Neuron (in vitro differentiated cells): ENCODE data around the gene HSD17B12.

Experiments used
- H2AFZ ChIP-seq: one replicate; pipeline ENCODE4 v1.6.1; 2013; ENCODE audit warnings: low read depth, mild to moderate bottlenecking, inconsistent platforms, low read length, moderate library complexity
- H3K27me3 ChIP-seq: one replicate; pipeline ENCODE4 v1.6.1; 2013; ENCODE audit warnings: low read length; ENCODE audit not compliant: insufficient read depth
- H3K36me3 ChIP-seq: one replicate; pipeline ENCODE4 v1.6.1; 2013; ENCODE audit warnings: low read length; ENCODE audit not compliant: insufficient read depth
- H3K4me1 ChIP-seq: one replicate; pipeline ENCODE4 v1.6.1; 2013; ENCODE audit warnings: low read length; ENCODE audit not compliant: insufficient read depth
- H3K4me3 ChIP-seq: 2 replicates; pipeline ENCODE4 v1.5.1; 2013; ENCODE audit warnings: mild to moderate bottlenecking, low read length, moderate library complexity
- H3K9me3 ChIP-seq: one replicate; pipeline ENCODE4 v1.6.1; 2013; ENCODE audit warnings: low read length

HSD17B12 gene

GRCh38 chr11:43874078-43874477 lies 193.5 kb downstream of the HSD17B12 start:
- H3K9me3 ChIP-seq = no peaks in the 10 kb centered on the region
- H2AFZ ChIP-seq = no peak overlapping the region
- H3K27me3 ChIP-seq = peaks cover 28% of the 10 kb centered on the region
- no peaks in the 10 kb centered on the region for H3K36me3 ChIP-seq
- H3K4me3 ChIP-seq = no peak overlapping the region
- no peaks in the 10 kb centered on the region for H3K4me1 ChIP-seq

DNA sequence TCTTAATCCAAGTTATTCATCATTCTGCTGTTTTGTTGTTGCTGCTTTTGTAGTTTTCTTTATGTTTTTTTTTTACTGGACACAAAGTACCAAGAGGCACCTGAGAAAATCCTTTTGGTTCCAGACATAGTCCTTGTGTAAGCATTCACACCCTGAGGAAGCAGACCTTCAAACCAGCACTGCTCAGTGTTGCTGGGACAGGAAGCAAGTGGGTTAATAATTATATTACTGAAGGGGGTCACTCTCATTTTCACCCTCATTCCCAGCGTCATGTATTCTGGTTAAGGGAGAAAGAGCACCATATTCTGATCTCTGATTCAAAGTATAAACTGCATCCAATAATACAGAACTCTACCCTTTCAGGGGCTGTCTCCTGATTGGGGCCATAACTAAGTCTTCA lies 194.2 kb downstream of the HSD17B12 start:
- peaks cover 28% of the 10 kb centered on the region for H3K27me3 ChIP-seq
- H3K4me3 ChIP-seq = no peak overlapping the region
- H2AFZ ChIP-seq = no peak overlapping the region
- H3K9me3 ChIP-seq = no peaks in the 10 kb centered on the region
- H3K4me1 ChIP-seq = no peaks in the 10 kb centered on the region
- H3K36me3 ChIP-seq = no peaks in the 10 kb centered on the region

- peaks cover 20% of the 10 kb centered on the region for H3K36me3 ChIP-seq
- H3K4me1 ChIP-seq = peaks cover 8% of the 10 kb centered on the region
Observed at GRCh38 chr11:43879789-43880639, 199.5 kb downstream of the HSD17B12 start.

GRCh38 chr11:43880640-43881159 lies 200.2 kb downstream of the HSD17B12 start, which contains the start of gene ALKBH3:
ALKBH3 (plus strand) TSS chr11:43880831; CDS start chr11:43882653, 1,822 bp downstream.
- peak within 1 kb of the TSS; percentile 59 for H2AFZ ChIP-seq
- H3K4me1 ChIP-seq = peaks cover 8% of the 10 kb centered on the region
- H3K36me3 ChIP-seq = peaks cover 27% of the 10 kb centered on the region
- peak within 1 kb of the TSS; percentile 85 for H3K4me3 ChIP-seq
- H3K27me3 ChIP-seq = peaks cover 6% of the 10 kb centered on the region
- no peaks in the 10 kb centered on the region for H3K9me3 ChIP-seq

More at GRCh38 chr11:43879789-43880639, 199.5 kb downstream of the HSD17B12 start:
- peaks cover 9% of the 10 kb centered on the region for H3K27me3 ChIP-seq
- no peaks in the 10 kb centered on the region for H3K9me3 ChIP-seq
- H2AFZ ChIP-seq = peak overlapping the region; percentile 59
- peak overlapping the region; percentile 85 for H3K4me3 ChIP-seq

DNA sequence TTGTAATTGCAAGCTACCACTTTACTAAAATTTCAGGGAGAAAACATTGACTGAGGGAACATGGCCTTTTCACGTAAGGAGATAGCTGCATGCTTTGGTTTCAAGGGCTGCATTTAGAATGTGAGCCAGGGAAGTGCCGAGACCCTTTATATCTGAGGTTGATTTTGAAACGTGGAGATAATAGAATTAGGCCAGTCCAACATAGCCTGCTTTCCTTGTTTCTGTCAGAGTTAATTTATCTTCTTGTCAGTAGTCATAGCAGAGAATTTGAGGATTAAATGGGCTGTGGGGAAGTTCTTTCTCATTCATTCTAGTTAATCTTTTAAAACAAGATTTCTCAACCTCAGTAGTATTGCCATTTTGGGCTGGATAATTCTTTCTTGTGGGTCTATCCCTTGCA lies 212.3 kb downstream of the HSD17B12 start:
- H2AFZ ChIP-seq = no peak overlapping the region
- H3K36me3 ChIP-seq = peaks cover 80% of the 10 kb centered on the region
- no peaks in the 10 kb centered on the region for H3K4me1 ChIP-seq
- no peaks in the 10 kb centered on the region for H3K9me3 ChIP-seq
- no peaks in the 10 kb centered on the region for H3K27me3 ChIP-seq
- H3K4me3 ChIP-seq = no peak overlapping the region

- H3K36me3 ChIP-seq = peaks cover 86% of the 10 kb centered on the region
- H3K4me1 ChIP-seq = no peaks in the 10 kb centered on the region
- H3K4me3 ChIP-seq = no peak overlapping the region
- no peak overlapping the region for H2AFZ ChIP-seq
- no peaks in the 10 kb centered on the region for H3K27me3 ChIP-seq
- H3K9me3 ChIP-seq = peaks cover 5% of the 10 kb centered on the region
Observed at GRCh38 chr11:43894546-43894945, 214.0 kb downstream of the HSD17B12 start.

DNA sequence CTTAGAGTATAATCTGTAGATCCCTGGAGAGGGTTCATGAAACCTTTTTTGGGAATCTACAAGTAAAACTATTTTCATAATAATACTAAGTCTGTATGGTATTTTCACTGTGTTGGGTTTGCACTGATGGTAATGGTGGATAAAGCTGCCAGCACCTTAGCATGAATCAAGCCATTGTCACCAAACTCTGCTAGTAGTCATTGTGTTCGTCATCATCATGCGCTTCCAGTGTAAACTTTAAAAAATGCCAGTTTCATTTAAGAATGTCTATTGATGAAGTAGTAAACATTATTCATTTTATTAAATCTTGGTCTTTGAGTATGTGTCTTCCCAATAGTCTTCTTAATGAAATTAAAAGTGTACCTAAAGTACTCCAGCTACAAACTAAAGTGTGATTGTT lies 215.1 kb downstream of the HSD17B12 start:
- Histone ChIP-seq H3K4me3 (no peak overlapping the region), H3K4me1 (no peaks in the 10 kb centered on the region), H3K27me3 (no peaks in the 10 kb centered on the region), H3K36me3 (peaks cover 82% of the 10 kb centered on the region), H3K9me3 (peaks cover 5% of the 10 kb centered on the region), H2AFZ (no peak overlapping the region)

DNA sequence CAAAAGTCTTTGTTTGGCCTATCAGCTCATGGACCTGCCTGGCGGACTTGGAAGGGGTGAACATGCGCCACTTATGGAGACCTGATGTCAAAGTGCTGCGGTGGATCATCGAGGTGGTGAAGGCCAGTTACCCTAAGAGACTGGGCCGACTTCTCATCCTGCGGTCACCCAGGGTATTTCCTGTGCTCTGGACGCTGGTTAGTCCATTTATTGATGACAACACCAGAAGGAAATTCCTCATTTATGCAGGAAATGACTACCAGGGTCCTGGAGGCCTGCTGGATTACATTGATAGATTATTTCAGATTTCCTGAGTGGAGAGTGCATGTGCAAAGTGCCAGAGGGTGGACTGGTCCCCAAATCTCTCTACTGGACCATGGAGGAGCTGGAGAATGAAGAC lies 218.0 kb downstream of the HSD17B12 start:
- H3K4me3 ChIP-seq = no peak overlapping the region
- H2AFZ ChIP-seq = no peak overlapping the region
- no peaks in the 10 kb centered on the region for H3K4me1 ChIP-seq
- H3K9me3 ChIP-seq = peaks cover 5% of the 10 kb centered on the region
- H3K27me3 ChIP-seq = no peaks in the 10 kb centered on the region
- H3K36me3 ChIP-seq = peaks cover 81% of the 10 kb centered on the region

- peaks cover 76% of the 10 kb centered on the region for H3K36me3 ChIP-seq
Observed at GRCh38 chr11:43899094-43899493, 218.6 kb downstream of the HSD17B12 start.

DNA sequence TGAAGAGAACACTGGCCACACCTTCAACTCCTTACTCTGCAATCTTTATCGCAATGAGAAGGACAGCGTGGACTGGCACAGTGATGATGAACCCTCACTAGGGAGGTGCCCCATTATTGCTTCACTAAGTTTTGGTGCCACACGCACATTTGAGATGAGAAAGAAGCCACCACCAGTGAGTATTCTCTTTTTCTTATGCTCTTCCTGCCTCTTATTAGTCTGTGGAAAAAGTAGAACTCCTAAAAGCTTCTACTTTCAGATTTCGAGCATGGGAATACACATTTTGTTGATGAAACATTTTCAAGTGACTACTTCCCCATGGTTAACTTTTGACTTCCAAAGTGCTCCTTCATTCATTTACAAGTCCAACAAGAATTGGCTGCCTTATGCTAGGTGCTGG lies 221.0 kb downstream of the HSD17B12 start:
- no peak overlapping the region for H3K4me3 ChIP-seq
- H2AFZ ChIP-seq = no peak overlapping the region
- H3K4me1 ChIP-seq = peaks cover 18% of the 10 kb centered on the region
- H3K36me3 ChIP-seq = peaks cover 57% of the 10 kb centered on the region
- no peaks in the 10 kb centered on the region for H3K27me3 ChIP-seq
- H3K9me3 ChIP-seq = peaks cover 5% of the 10 kb centered on the region

More at GRCh38 chr11:43899094-43899493, 218.6 kb downstream of the HSD17B12 start:
- H2AFZ ChIP-seq = no peak overlapping the region
- H3K9me3 ChIP-seq = peaks cover 5% of the 10 kb centered on the region
- H3K27me3 ChIP-seq = no peaks in the 10 kb centered on the region
- H3K4me3 ChIP-seq = no peak overlapping the region
- no peaks in the 10 kb centered on the region for H3K4me1 ChIP-seq

GRCh38 chr11:43903078-43903477 lies 222.5 kb downstream of the HSD17B12 start:
- Histone ChIP-seq H2AFZ (no peak overlapping the region), H3K36me3 (peaks cover 45% of the 10 kb centered on the region), H3K27me3 (no peaks in the 10 kb centered on the region), H3K4me3 (no peak overlapping the region), H3K4me1 (peaks cover 18% of the 10 kb centered on the region), H3K9me3 (peaks cover 5% of the 10 kb centered on the region)

DNA sequence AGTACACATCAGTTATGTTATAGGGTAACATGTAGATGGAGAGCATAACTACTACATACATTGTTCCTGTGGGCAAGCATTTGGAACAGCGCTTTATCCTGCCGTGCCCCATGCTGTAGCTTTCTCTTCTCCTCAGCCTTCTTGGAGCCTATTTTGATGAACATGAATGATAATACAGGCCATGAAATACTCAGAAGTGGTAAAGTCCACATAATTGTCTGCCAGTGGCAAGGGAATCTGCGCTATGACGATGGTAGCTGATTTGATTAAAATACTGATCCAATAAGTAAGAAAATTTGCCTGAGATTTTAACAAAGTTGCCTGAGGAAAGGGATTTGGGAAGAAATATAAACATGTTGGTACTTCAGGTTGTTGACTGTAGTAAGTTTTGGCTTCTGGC lies 223.4 kb downstream of the HSD17B12 start:
- Histone ChIP-seq H3K4me1 (peaks cover 18% of the 10 kb centered on the region), H3K27me3 (no peaks in the 10 kb centered on the region), H3K36me3 (peaks cover 41% of the 10 kb centered on the region)

GRCh38 chr11:43904742-43905535 lies 224.4 kb downstream of the HSD17B12 start:
- peaks cover 40% of the 10 kb centered on the region for H3K36me3 ChIP-seq

More for the DNA sequence above, 223.4 kb downstream of the HSD17B12 start:
- peaks cover 5% of the 10 kb centered on the region for H3K9me3 ChIP-seq
- no peak overlapping the region for H2AFZ ChIP-seq
- no peak overlapping the region for H3K4me3 ChIP-seq

More at GRCh38 chr11:43904742-43905535, 224.4 kb downstream of the HSD17B12 start:
- Histone ChIP-seq H3K27me3 (no peaks in the 10 kb centered on the region), H2AFZ (no peak overlapping the region), H3K9me3 (no peaks in the 10 kb centered on the region), H3K4me3 (no peak overlapping the region), H3K4me1 (peaks cover 18% of the 10 kb centered on the region)
